ENCODE measurements around the gene SLC24A1. TPM values are rescaled to one million over a fixed set of nuclear protein-coding genes. Genes with fewer than 3 reads are reported as not detected.

Gene SLC24A1
- total and polyA plus RNA-seq, 4 experiments from 2014 or later: 0.35 to 8.2 (median 4.5) TPM

Other genes starting within 250 kb of the SLC24A1 start
- not detected for gene IGDCC3, start 243.9 kb upstream of the SLC24A1 start, total RNA-seq
- not detected for gene IGDCC3, start 243.9 kb upstream of the SLC24A1 start, polyA plus RNA-seq
- under 1 TPM; 0.06 to 0.22 TPM for gene IGDCC4, start 199.0 kb upstream of the SLC24A1 start, total RNA-seq
- gene IGDCC4, start 199.0 kb upstream of the SLC24A1 start, polyA plus RNA-seq: under 1 TPM in 1 of 2 donors, not detected in 1; 0.24 TPM
- 10 to 100 TPM; 54.0 to 58.6 TPM for gene DPP8, start 104.2 kb upstream of the SLC24A1 start, total RNA-seq
- 10 to 100 TPM; 39.2 to 51.6 TPM for gene DPP8, start 104.2 kb upstream of the SLC24A1 start, polyA plus RNA-seq
- gene HACD3, start 91.5 kb upstream of the SLC24A1 start, total RNA-seq: 10 to 100 TPM; 23.1 to 23.8 TPM
- gene HACD3, start 91.5 kb upstream of the SLC24A1 start, polyA plus RNA-seq: 10 to 100 TPM; 35.6 to 35.9 TPM
- gene INTS14, start 10.8 kb upstream of the SLC24A1 start, total RNA-seq: 10 to 100 TPM; 35.3 to 40.3 TPM
- gene INTS14, start 10.8 kb upstream of the SLC24A1 start, polyA plus RNA-seq: 10 to 100 TPM; 27.1 to 31.2 TPM
- 10 to 100 TPM; 63.1 to 69.4 TPM for gene DENND4A, start 170.4 kb downstream of the SLC24A1 start, total RNA-seq
- gene DENND4A, start 170.4 kb downstream of the SLC24A1 start, polyA plus RNA-seq: 10 to 100 TPM in 1 of 2 donors, 1 to 10 TPM in 1; 8.4 to 21.3 TPM
- 10 to 100 TPM; 84.7 to 95.8 TPM for gene RAB11A, start 247.6 kb downstream of the SLC24A1 start, total RNA-seq
- gene RAB11A, start 247.6 kb downstream of the SLC24A1 start, polyA plus RNA-seq: 100 to 1,000 TPM; 247 to 265 TPM

All from CD4-positive, alpha-beta memory T cell (primary cell).